HG02938 (cell line): ENCODE results near the gene CAV1.

Experiments
- ATAC-seq: cut with Tn5 transposase; IDR thresholded peaks from one replicate; pipeline ENCODE4 v1.9.1; 2021; ENCODE audit warnings: mild to moderate bottlenecking, moderate library complexity; ENCODE audit not compliant: unreplicated experiment

CAV1 gene

DNA sequence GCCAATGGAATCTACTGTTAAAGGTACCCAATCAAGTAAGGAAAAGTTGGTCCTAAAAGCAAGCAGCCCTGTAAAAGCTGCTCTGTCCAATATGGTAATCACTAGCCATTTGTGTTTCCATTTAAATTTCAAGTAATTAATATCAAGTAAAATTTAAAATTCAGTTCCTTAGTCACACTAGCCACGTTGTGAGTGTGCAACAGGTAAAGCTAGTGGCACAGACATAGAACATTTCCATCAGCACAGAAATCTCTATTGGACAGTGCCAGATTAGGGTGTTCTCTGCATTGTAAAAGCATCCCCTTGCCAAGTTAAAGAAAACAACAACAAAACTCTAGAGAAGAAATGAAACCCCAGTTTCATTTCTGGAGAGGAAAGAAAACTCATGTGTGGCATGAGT lies 4.4 kb downstream of the CAV1 start:
- ATAC-seq, result no peak

DNA sequence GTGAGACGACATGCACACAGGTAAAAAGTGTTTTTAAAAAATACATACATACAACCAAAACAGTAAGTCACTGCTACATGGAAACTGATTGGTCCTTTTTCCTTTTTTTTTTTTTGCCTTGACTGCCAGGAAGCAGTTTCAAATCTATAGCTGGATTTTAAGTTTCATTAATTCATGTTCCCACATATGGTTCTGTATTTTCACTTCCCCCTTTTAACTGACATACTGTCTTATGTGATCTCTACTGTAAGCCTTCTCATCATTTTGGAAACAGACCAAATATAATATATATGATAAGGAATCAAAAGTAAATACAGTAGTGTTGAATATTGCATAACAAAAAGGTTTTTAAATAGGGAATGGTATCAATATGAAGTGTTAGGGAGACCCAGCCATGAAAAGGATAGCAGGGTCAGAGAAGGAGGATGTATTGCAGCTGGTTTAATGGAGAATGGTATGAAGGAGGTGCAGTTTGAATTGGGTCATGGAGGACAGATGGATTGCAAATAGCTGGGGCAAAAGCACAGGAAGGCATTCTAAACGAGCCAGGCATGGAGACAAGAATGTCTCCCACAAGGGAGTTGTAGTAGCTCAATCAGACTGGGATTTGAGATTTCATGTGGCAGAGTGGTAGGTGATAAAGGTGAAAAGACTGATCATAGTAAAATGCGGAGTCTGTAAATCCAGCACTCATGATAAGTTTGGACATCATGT lies 5.4 kb downstream of the CAV1 start:
- ATAC-seq, result no peak

DNA sequence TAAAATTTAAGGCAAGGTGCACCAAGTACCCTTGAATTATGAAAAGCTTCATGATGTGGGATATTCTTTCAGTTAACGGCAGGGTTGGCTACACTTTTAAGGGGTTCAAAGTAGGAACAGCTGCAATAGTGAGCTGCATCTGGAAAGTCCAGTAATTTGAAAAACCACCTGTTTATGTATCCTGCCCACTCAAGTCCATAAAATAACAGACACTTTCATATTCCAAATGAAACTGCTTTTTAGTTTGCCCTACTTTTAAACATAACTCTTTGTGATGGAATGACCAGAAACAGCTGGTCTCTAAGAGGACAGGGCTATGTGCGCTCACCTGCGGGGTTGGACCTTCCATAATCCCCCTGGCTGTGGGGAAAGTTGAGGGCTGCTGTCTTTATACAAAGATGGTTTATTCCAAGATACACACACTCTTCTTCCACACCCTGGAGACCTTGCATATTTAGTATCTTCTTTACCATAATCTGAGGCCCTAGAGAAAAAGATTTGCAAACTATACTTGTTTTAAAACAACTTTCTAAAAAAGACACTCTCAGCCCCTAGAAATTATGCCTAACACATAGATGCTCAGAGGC lies 7.4 kb downstream of the CAV1 start:
- ATAC-seq, result no peak

DNA sequence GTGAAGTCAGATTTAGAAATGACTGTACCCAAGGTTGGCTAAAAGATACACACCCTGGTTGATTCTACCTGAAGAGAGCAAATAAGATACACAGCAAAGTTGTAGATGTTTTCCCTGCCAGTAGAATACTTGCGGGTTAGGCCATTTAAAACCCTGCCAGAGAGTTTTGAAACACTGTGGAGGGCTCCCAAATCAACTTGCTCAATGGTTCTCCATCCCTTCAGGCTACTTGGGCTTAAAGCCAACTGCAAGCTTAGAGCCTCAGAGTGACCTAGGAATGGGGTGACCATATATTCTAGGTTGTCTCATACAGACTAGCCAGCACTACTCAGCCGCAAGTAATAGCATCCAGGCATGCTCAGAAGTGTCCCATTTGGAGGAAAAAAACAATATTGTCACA lies 10.0 kb downstream of the CAV1 start:
- ATAC-seq, result no peak

DNA sequence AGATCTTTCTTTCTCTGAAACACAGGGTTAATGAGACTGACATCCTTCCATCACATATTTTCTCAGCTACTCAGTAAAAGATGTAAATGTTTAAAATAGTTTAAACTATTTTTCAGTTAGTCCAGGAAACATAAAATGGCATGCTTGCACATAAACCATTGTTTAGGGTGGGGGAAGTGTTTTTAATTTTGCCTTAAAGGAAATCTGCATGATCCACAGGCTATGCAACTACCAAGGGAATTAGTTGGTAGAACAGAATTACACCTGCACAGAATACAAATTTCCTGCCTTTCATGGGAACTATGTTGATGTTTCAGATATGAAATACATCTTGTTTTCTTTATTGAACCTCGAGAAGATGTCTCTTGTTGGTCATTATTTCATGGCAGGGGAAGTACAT lies 10.6 kb downstream of the CAV1 start:
- ATAC-seq, result no peak

DNA sequence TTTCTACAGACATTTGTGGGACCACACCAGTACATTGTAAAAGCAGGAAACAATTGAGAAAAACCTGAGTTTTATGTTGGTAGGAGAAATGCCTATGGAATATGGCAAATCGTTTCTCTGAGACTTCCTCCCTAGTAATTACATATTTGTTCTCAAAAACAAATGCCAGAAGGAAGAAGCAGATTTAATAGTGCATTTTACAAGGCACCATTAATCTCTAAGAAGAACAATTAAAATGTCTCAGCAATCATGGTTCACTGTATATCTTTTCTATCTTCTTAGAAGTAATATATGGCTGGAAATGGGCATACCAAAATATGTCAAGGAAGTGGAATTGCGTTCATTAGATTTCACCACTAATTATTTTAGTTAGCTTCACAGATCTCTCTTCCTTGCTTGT lies 13.3 kb downstream of the CAV1 start:
- no peak for ATAC-seq

DNA sequence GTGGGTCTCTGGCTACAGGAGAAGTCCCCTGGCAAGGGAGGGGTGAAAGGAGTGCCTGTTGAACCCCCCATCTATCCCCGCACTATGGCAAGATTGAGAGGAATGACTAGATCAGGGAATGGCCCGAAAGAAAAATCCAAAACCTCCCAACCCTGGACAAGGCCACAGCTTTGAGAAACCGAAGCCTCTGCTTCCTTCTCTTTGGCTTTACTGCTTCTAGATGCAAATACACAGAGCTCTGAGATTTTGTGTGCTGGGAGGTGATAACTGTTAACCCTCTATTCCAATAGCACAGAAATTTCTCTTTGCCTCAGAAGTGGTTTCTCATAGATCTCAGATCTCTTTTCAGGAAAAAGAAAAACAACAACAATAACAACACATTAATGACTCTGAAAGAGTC lies 15.0 kb downstream of the CAV1 start:
- no peak for ATAC-seq

DNA sequence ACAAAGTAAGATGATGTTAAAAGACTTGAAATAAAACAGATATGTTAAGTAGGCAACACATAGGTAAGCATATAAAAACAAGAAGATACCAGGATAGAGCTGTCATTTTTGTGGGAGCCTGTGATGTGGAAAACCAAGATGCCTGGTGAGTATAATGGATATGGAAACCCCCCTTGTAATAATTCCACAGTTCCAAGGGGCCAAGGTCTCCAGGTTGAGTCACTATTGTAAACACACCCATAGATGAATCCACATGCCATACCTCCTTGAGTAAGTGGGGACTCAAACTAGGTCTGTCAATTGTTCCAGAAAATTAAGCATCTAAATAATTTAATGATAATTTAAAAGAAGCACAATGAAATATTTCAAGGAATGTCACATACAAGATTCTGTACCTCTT lies 15.9 kb downstream of the CAV1 start:
- ATAC-seq, result no peak

DNA sequence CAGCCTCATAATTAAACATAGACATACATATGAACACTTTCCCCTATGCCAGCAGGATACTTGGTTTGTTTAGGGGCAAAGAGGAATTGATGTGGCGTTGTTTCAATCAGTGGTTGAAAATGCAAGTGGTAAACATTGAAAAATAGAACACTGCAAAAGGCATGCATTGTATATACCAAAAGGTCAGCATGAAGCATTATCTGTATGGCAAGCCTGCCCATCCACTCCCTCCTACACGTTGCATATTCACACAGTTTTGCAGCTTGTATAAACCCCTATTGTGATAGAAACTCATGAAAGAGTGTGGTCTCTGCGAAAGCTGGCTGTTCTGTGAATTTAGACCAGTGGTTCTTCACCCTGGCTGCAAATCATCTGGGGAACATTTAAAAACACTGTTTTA lies 17.1 kb downstream of the CAV1 start:
- ATAC-seq, result no peak

DNA sequence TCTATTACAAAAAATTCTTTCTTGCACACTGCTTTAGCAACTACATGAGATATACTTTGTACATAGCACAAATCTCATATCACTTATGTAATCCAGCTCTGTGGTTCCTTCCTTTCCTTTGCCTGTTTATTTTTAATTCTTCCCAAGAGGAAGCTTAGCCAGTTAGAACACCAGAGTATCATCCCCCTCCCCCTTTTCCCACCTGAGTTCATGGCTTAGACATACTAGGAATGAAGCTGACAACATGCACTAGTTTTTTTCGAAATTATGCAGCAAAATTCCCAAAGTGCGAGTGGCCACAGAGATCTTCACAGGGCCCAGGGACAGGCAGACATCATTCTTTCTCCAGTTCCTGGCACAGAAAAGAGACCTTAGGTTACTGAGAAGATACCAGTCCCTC lies 17.8 kb downstream of the CAV1 start:
- ATAC-seq, result no peak

DNA sequence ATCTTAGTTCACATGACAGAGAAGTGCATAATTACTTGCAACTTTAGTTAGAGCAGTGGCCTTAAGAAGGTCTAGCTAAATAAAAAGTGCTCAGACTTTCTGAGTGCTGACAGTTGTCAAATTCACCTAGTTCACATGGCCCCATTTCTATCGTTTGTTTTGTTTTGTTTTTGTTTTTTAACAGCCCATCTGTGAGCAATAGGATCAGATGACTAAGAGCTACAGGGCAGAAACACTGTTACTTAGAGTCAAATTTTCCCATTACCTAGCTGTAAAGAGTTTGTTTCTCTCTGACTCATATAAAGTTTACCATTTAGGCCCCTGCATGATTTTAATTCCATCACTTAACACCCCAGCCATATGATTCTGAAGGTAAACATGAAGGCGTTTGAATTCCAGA lies 18.8 kb downstream of the CAV1 start:
- no peak for ATAC-seq

DNA sequence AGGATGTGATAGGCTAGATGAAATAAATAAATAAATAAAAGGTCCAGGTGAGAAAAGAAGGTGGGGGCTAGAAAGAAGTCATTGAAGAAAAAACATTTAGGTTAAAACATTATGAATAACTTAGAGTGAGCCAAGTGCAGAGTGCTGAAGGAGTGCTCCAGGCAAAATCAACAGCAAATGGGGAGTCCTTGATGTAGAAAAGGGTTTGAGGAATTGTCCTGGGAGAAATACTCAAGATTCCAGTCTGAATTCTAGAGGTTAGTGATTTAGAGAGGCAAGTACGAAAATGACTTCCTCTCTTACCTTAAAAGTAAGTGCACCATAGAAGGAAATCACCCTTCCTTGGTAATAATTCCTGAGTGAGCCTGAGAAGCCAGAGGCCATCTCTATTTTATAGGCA lies 19.7 kb downstream of the CAV1 start:
- ATAC-seq, result no peak

DNA sequence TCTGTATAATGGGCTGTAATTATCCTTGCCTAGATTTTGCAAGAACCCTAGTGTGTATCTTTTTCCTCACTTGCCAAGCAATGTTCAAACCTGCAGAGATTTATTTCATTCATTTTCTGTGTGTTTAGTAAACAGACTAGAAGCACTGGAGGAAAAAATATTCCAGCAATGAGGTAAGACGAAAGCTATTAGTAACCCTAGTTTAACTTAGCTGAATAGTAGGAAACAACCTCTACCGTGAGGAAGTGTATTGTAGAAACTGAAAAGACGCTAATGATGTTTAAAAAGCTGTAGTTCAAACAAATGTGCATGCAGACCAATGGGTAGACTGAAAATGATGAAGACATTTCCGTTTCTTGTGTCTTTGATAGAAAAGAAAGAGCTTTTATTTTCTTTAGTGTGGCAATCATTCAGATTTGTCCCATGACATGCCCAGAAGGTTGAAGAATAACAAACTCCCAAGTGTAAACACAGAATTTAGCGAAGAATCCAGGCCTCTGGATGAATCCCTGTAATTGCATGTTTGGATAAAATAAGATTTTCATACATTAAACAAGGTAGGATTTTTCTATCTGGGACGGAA lies 20.7 kb downstream of the CAV1 start:
- ATAC-seq, result no peak

DNA sequence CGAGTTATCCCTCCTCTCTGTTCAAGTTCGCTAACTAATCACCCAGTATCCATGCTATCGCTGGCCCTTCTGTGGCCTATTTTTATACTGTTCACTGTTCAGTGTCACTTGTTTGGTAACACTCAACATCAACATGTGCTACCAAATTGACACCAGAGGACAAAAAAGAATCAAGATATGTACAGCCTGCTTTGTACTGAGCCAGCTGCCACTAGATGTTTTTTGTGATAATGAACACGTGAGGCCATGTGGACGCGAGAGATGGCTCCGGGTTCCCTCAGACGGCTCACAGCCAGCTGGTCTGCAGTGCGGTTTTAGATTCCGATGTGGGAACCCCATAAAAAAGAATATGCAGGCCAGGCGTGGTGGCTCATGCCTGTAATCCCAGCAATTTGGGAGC lies 21.2 kb downstream of the CAV1 start:
- no peak for ATAC-seq

DNA sequence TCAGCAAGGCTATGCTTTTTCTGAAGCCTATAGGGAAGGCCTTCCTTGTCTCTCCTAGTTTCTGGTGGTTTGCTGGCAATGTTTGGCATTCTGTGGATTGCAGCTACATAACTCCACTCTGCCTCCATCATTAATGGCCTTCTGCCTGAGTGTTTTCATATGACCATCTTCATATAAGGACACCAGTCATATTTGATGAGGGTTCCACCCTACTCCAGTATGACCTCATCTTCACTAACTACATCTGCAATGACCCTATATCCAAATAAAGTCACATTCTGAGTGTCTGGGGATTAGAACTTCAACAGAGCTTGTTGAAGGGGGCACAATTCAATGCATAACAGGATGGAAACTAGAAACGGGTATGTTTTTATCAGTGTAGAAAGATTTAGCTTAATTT lies 22.1 kb downstream of the CAV1 start:
- ATAC-seq, result no peak

DNA sequence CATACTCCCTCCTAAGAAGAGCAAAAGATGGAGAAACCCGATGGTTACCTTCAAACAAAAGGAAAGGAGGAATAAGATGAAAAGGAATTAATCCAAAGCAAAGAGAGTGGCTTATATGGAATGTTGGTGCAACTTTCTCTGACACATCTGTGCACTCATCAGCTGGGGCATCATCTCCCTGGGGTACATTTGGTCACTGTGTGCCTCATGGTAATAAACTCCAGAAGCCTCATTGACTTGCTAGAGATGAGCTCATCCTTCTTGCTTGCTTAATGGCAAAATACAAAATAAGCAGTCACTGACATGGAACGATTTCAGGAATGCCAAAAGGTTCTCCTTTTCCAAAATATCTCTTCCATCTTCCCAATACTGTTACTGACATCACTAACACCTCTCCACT lies 22.5 kb downstream of the CAV1 start:
- ATAC-seq, result no peak

DNA sequence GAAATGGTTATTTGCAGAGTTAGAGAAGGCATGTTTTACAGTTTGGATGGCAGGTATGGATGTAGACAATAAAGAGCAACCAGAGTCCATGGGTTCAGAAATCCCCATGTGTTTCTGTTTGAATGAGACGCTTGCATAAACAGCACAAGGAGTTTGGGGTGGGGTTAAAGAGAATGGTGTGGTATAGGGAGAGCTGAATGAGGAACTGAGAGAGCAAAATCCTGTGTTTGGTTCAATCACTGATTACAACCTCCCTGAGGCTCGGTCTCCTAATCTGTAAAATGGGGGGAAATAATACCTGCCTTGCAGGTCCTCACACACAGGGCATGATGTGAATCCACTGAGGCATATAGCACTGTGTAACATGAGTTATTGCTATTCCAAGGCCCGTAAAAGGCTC lies 23.7 kb downstream of the CAV1 start:
- peak; percentile 89 for ATAC-seq

DNA sequence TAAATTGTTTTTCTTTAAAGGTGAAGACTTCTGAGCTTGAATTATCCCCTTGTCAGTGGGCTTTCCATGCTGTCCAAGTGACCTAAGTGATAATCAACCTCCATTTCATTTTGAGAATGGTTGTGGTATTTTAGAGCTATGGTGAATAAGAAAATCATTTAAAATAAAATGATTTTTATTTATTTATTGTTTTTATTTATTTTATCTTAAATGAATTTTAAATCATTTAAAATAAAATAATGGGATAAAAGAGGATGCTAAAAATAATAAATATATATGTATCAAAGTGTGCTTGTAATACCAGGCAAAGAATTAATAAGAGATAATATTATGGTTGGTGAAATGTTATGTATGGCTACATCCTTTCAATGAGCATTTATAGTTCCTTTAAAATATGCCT lies 24.5 kb downstream of the CAV1 start:
- no peak for ATAC-seq

DNA sequence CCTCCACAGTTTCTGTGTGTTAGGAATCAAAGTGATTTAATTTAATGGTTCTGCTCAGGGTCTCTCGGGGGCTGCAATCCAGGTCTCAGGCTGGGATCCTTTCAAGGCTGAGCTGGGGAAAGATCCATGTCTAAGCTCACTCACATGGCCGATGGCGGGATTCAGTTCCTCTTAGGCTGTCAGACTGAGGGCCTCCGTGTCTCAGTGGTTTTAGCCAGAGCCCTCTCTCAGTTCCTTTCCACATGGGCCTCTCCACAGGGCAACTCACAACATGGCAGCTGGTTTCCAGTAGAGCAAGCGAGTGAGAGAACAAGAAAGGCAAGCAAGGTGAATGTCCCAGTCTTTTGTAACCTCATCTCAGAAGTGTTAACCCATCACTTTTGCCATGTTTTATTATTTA lies 26.9 kb downstream of the CAV1 start:
- ATAC-seq, result no peak

DNA sequence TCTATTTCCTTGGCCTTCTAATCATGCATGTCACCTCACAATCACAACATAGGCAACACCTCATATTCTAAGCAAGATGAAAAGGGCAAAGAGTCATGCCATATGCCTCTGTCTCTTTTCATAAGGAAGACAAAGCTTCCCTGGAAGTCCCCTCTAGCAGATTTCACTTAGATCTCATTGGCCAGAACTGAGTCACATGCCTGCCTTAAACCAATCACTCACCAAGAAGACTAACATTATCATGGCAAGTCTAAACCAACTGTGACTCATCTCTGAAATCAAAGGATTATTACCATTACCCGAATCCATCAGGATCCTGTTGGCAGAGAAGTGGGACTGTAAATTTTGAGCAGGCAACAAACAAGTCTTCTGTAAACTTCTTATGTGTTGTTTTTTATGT lies 27.8 kb downstream of the CAV1 start:
- ATAC-seq, result no peak

DNA sequence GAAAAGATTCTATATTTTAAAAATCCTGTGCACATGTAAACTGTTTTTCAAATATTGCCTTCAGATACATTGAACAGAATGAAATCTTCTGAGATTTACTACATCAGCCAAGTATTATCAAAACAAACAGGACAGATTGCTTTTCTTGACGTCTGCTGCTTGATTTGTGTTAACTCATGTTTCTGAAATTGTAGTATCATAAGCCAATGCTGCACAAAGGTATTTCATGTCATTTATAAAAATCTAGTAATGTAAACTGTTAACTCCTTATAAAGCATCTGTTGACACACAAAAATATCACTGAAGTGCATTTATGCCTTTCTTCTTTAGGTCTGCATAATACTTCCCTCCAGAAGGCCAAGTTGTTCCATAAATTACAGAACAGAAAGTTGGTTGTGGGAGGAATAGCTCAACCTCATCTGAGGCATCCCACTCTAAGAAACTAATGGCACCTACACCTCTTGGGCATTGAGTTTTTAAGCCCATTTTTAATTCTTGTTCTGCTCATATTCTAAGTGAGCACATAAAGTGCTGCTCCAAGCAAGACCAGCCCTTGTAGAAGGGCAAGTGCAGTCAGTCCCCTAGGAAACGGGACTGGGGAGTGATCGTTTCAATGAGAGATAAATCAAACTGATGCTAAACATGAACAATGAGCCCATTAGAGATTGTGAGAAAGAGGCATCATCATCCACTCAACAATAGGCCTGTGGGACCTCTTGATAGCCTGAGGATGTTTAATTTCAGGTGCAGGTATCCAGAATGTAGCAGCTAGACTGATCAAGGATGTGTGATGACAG lies 28.5 kb downstream of the CAV1 start:
- ATAC-seq, result no peak

DNA sequence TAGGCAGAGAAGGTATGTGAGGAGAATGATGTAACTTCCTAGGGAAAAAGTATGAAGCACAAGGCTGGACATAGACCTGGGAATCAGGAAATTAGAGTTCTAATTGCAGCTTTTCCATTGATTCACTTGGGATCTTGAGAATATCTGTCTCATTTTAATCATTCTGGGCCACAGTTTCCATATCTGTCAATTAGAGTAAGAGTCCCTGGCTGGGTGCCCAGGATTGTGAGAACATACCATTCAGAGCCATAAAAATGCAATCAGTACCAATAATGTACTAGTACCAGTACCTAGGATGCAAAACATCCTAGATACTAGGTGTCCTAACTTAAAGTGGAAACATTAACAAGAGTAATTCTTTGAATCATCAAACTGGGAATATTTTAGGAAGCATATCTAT lies 29.6 kb downstream of the CAV1 start:
- no peak for ATAC-seq
